ENCODE results near the gene KCNH6.

The KCNH6 gene

GRCh38 chr17:63549289-63549945 lies 26.3 kb downstream of the KCNH6 start:
- peak overlapping the region; percentile 31 to 96 (median 85) for H3K27ac ChIP-seq
- peak overlapping the region; percentile 38 to 99 (median 87) for H3K4me3 ChIP-seq

- peak within 1 kb of the TSS; percentile 82 to 99 (median 87) for H3K4me3 ChIP-seq
- H3K27ac ChIP-seq = peak within 1 kb of the TSS; percentile 31 to 96 (median 93)
Measured at GRCh38 chr17:63549946-63550816, 27.0 kb downstream of the KCNH6 start, which contains the start of gene DCAF7. TSS of gene DCAF7 (plus strand) at chr17:63550477. CDS start at chr17:63550678, 201 bp downstream.

DNA sequence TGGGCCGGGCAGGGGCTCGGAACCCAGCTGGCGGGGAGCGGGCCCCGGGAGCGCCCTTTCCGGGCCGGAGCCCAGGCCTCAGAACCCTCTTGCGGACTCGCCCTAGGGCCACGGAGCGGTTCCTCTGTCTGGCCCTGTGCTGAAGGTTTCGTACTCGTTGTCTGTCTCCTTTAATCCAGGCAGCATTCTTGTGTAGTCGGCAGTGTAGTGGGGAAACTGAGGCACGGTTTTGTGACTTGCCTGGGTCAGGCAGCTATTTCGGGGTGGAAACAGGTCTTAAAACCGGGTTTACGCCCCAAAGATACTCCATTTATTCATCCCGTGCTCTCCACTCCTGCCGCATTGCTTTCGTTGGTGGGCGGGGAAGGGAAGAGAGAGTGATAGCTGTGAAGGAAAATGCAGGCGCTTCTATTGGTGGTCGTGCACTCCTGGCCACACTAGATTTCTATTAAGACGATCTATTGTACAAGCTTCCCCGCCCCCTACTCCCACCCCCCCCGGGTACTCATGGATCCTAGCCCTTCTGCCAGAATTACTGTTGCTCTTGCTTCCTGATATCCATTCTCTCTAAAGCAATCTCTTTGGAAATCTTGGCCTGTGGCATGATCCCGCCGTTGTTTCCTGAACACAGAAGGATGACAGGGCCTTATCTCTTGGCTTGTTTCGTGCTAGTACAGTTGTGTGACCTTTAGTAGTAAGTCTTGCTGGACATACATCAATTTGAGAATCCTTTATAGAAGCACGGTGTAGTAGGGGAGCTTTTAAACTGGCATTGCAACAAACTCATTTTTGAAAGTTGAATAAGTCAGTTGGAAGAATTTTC lies 27.9 kb downstream of the KCNH6 start:
- Histone ChIP-seq H3K4me3 (peak overlapping the region; percentile 82 to 99 (median 87)), H3K27ac (peak overlapping the region; percentile 4 to 96 (median 90))

- Histone ChIP-seq H3K27ac (peak overlapping the region in 1 of 21 experiments; percentile 37), H3K4me3 (peak overlapping the region in 6 of 7 experiments; percentile 82 to 99 (median 89))
Measured at GRCh38 chr17:63552211-63552610, 29.1 kb downstream of the KCNH6 start.

GRCh38 chr17:63555500-63556156 lies 32.5 kb downstream of the KCNH6 start:
- no peak overlapping the region for H3K4me3 ChIP-seq
- no peak overlapping the region for H3K27ac ChIP-seq

GRCh38 chr17:63557416-63557815 lies 34.3 kb downstream of the KCNH6 start:
- Histone ChIP-seq H3K27ac (no peak overlapping the region), H3K4me3 (no peak overlapping the region)

GRCh38 chr17:63558441-63558840 lies 35.3 kb downstream of the KCNH6 start:
- Histone ChIP-seq H3K4me3 (no peak overlapping the region), H3K27ac (no peak overlapping the region)

DNA sequence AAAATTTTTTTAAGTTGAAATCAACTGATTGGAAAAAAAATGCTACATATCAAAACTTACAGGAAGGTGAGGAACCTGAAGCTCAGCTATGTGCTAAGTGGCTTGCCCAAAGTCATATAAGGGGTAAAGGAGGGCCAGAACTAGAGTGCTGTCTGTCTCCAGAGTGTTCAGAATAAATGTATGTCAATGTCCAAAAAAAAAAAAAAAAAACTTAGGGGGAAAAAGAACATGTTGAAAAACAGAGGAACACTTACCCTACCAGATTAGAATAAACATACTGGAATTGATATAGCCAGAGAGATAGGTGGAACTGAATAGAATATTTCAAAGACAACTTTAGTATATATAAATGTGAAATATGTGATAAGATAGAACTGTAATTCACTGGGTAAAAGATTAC lies 38.7 kb downstream of the KCNH6 start:
- Histone ChIP-seq H3K27ac (no peak overlapping the region), H3K4me3 (no peak overlapping the region)

- H3K27ac ChIP-seq = no peak overlapping the region
Measured at GRCh38 chr17:63563339-63563738, 40.2 kb downstream of the KCNH6 start.

GRCh38 chr17:63564562-63564961 lies 41.4 kb downstream of the KCNH6 start:
- H3K4me3 ChIP-seq = no peak overlapping the region
- no peak overlapping the region for H3K27ac ChIP-seq

More at GRCh38 chr17:63563339-63563738, 40.2 kb downstream of the KCNH6 start:
- H3K4me3 ChIP-seq = no peak overlapping the region

- Histone ChIP-seq H3K4me3 (no peak overlapping the region), H3K27ac (no peak overlapping the region)
Measured at GRCh38 chr17:63567229-63567628, 44.1 kb downstream of the KCNH6 start.

GRCh38 chr17:63568563-63568962 lies 45.4 kb downstream of the KCNH6 start:
- Histone ChIP-seq H3K4me3 (no peak overlapping the region), H3K27ac (no peak overlapping the region)

DNA sequence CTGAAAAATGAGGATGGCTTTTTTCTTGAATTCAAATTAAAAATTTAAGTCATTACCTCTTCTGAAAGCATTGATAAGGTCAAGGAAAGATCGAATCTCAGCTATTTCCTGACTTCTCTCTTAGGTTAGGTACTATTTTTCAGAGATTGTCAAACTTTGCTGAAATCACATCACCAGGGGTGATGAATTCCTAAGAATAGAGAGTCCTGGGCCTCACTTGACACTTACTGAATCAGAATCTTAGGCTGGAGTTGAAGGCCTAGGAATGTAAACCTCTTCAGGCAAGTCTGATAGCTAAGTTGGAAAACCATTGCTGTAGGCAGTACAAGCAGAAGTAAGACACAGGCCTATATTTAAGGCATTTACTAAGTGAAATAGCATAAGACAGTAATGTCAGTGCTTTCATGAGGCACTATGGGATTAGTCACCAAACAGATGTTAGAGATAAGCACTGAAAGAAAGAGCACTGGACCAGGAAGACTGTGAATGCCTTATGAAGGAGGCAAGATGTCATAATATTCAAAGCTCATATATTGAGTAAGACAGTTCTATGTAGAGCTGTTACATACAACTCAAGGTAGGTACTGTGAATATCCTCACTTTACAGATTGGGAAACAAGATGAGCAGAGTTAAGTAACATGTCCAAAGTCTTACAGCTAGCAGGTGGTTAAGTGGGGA lies 48.6 kb downstream of the KCNH6 start:
- Histone ChIP-seq H3K27ac (no peak overlapping the region), H3K4me3 (no peak overlapping the region)

GRCh38 chr17:63573634-63574033 lies 50.5 kb downstream of the KCNH6 start:
- Histone ChIP-seq H3K27ac (no peak overlapping the region), H3K4me3 (no peak overlapping the region)

- H3K4me3 ChIP-seq = no peak overlapping the region
- no peak overlapping the region for H3K27ac ChIP-seq
Measured at GRCh38 chr17:63578027-63578768, 55.0 kb downstream of the KCNH6 start.

DNA sequence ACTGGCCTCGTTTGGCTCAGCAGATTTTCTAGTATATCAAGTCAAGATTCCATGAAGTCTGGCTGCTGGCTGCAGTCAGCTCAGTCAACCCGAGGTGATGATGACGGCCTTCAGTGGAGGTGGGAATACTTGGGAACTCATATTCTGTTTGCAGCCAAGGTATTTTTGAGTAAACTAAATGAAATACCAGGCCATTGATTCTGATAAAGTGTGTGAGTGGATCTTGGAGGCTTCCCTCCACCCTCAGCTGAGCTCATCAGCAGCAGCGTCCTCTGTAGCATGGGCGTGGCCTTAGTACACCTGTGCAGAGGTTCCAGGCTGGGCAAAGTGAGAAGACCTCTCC lies 55.6 kb downstream of the KCNH6 start:
- no peak overlapping the region for H3K4me3 ChIP-seq
- no peak overlapping the region for H3K27ac ChIP-seq

- H3K27ac ChIP-seq = no peak overlapping the region
- no peak overlapping the region for H3K4me3 ChIP-seq
Measured at GRCh38 chr17:63579633-63580032, 56.5 kb downstream of the KCNH6 start.

DNA sequence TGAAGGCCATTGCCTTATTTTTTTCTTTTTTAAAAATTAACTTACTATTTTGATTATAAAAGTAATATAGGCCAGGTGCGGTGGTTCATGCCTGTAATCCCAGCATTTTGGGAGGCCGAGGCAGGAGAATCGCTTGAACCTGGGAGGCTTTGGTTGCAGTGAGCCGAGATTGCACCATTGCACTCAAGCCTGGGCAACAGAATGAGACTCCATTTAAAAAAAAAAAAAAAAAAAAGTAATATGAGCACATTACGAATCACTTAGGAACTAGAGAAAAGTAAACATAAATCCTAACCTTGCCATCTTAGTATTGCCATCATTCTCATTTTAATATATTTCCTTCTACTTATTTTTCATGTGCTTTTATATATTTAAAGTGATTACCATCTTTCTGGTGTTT lies 64.6 kb downstream of the KCNH6 start:
- H3K27ac ChIP-seq = no peak overlapping the region
- H3K4me3 ChIP-seq = no peak overlapping the region

Data from skin epidermis (tissue), 12 donors.